ENCODE measurements around the gene PTPRD. TPM values are rescaled to one million over a fixed set of nuclear protein-coding genes. Genes with fewer than 3 reads are reported as not detected.

The PTPRD gene
- total and polyA plus RNA-seq, 2 experiments from 2014 or later = 11.5 to 58.0 TPM

DNA sequence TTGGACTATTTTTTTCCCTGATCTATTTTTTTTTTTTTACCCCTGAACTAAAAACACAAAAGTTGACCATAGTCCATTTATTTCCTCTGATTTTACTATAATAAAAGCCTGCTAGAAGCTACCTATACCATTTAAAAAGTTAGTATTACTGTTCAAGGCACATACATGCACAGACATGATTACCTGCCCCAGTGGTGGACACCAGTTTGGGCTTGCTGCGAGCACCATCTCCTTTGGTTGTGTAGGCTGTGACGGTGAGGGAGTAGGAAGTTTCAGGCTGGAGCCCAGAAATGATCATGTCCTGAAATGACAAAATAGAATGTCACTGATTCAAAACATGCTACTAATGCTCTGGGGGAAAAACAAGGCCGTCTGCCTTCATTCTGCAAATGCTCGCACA, 2120.1 kb downstream of the PTPRD start:
- H4K20me1 ChIP-seq (replicated peaks; ENCODE audit: insufficient read depth) = no peaks in the 10 kb centered on the region; the same call in 1 of the 2 replicates
- H3K27ac Mint-ChIP-seq = no peak overlapping the region
- H3K9me2 ChIP-seq (ENCODE audit: insufficient read depth) = no peaks in the 10 kb centered on the region
- no peak overlapping the region for H3K4me3 ChIP-seq
- TF ChIP-seq EZH2 (IDR thresholded peaks at IDR 0.05; ENCODE audit: low read depth, unreplicated experiment) (no peak), EZH2phosphoT487 (IDR thresholded peaks at IDR 0.05; ENCODE audit: unreplicated experiment) (no peak), JUNB (IDR thresholded peaks at IDR 0.05; ENCODE audit: unreplicated experiment) (no peak), STAT1 (IDR thresholded peaks at IDR 0.05; ENCODE audit: unreplicated experiment) (no peak), ETS1 (IDR thresholded peaks at IDR 0.05) (no peak), NANOG (IDR thresholded peaks at IDR 0.05; ENCODE audit: borderline replicate concordance) (no peak), ZNF114 (CRISPR knock-in tag; IDR thresholded peaks at IDR 0.05) (no peak), ZNF331 (CRISPR knock-in tag; IDR thresholded peaks at IDR 0.05; ENCODE audit: low read depth) (no peak), ZNF462 (CRISPR knock-in tag; IDR thresholded peaks at IDR 0.05) (no peak), POLR2AphosphoS5 (IDR thresholded peaks at IDR 0.05; ENCODE audit: low read depth) (no peak), CREB1 (CRISPR knock-in tag; IDR thresholded peaks at IDR 0.05; ENCODE audit: low read depth) (no peak)
- TF ChIP-seq, protein P1, sequence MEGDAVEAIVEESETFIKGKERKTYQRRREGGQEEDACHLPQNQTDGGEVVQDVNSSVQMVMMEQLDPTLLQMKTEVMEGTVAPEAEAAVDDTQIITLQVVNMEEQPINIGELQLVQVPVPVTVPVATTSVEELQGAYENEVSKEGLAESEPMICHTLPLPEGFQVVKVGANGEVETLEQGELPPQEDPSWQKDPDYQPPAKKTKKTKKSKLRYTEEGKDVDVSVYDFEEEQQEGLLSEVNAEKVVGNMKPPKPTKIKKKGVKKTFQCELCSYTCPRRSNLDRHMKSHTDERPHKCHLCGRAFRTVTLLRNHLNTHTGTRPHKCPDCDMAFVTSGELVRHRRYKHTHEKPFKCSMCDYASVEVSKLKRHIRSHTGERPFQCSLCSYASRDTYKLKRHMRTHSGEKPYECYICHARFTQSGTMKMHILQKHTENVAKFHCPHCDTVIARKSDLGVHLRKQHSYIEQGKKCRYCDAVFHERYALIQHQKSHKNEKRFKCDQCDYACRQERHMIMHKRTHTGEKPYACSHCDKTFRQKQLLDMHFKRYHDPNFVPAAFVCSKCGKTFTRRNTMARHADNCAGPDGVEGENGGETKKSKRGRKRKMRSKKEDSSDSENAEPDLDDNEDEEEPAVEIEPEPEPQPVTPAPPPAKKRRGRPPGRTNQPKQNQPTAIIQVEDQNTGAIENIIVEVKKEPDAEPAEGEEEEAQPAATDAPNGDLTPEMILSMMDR (conservative IDR thresholded peaks at IDR 0.05; ENCODE audit: low read depth in 2 of 2) = no peak
- TF ChIP-seq, protein P2, sequence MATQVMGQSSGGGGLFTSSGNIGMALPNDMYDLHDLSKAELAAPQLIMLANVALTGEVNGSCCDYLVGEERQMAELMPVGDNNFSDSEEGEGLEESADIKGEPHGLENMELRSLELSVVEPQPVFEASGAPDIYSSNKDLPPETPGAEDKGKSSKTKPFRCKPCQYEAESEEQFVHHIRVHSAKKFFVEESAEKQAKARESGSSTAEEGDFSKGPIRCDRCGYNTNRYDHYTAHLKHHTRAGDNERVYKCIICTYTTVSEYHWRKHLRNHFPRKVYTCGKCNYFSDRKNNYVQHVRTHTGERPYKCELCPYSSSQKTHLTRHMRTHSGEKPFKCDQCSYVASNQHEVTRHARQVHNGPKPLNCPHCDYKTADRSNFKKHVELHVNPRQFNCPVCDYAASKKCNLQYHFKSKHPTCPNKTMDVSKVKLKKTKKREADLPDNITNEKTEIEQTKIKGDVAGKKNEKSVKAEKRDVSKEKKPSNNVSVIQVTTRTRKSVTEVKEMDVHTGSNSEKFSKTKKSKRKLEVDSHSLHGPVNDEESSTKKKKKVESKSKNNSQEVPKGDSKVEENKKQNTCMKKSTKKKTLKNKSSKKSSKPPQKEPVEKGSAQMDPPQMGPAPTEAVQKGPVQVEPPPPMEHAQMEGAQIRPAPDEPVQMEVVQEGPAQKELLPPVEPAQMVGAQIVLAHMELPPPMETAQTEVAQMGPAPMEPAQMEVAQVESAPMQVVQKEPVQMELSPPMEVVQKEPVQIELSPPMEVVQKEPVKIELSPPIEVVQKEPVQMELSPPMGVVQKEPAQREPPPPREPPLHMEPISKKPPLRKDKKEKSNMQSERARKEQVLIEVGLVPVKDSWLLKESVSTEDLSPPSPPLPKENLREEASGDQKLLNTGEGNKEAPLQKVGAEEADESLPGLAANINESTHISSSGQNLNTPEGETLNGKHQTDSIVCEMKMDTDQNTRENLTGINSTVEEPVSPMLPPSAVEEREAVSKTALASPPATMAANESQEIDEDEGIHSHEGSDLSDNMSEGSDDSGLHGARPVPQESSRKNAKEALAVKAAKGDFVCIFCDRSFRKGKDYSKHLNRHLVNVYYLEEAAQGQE (IDR thresholded peaks at IDR 0.05; ENCODE audit: unreplicated experiment) = no peak
- H3K9me3 Mint-ChIP-seq = no peaks in the 10 kb centered on the region; the same call in 2 of the 3 replicates
- no peak overlapping the region for H2AFZ ChIP-seq
- peaks cover 11% of the 10 kb centered on the region; the same call in 1 of the 3 replicates for H3K36me3 Mint-ChIP-seq (ENCODE audit: low read depth)
- DNase-seq (ENCODE audit: low spot score) = no peak
- H3K27me3 Mint-ChIP-seq (ENCODE audit: insufficient read depth, low read depth, poor library complexity) = peaks cover 2% of the 10 kb centered on the region
- H3K4me1 ChIP-seq (ENCODE audit: insufficient read depth) = no peaks in the 10 kb centered on the region; the same call in 1 of the 2 replicates
- ATAC-seq = no peak
- H3K79me2 ChIP-seq (replicated peaks; ENCODE audit: insufficient read depth) = no peaks in the 10 kb centered on the region
- H3K36me3 ChIP-seq (ENCODE audit: insufficient read depth) = no peaks in the 10 kb centered on the region
- H3K27me3 ChIP-seq (ENCODE audit: insufficient read depth) = no peaks in the 10 kb centered on the region
- no peaks in the 10 kb centered on the region for H3F3A ChIP-seq (replicated peaks; ENCODE audit: low read depth)
- no peak overlapping the region for H3K4me3 Mint-ChIP-seq
- no peak overlapping the region for H3K27ac ChIP-seq (ENCODE audit: low read depth)
- peaks cover 19% of the 10 kb centered on the region for H3K4me1 Mint-ChIP-seq
- no peak overlapping the region for H3K4me2 ChIP-seq
